ENCODE results near the gene VCL. TPM values are rescaled to one million over a fixed set of nuclear protein-coding genes. Genes with fewer than 3 reads are reported as not detected.
A peak's percentile ranks its signal among the peaks of the same experiment; 100 is the strongest.

The VCL gene
- total and polyA plus RNA-seq, 9 of the 15 experiments (the other 6 are each of a cell fraction or from before 2014, with no cell fraction given): 29.8 to 186 (median 76.4) TPM

- TF ChIP-seq YY1 (IDR thresholded peaks at IDR 0.05; ENCODE audit: borderline replicate concordance in 1 of 3, control insufficient read depth in 1 of 3, extremely low read depth in 1 of 3, insufficient read depth in 3 of 3, insufficient read length in 1 of 3, insufficient replicate concordance in 2 of 3, low read depth in 1 of 3, low read length in 2 of 3) (peak in 1 of 3 experiments; percentile 84), HLTF (IDR thresholded peaks at IDR 0.05) (peak; percentile 88), ELF1 (tag; IDR thresholded peaks at IDR 0.05) (no peak), PHF20 (IDR thresholded peaks at IDR 0.05; ENCODE audit: partially characterized antibody) (peak; percentile 39), GABPA (tag; conservative IDR thresholded peaks at IDR 0.05; ENCODE audit: low read depth) (0 out of 2 replicates have a peak, but pooled peaks have one; percentile 21), NFIC (IDR thresholded peaks at IDR 0.05) (peak; percentile 48), TBP (optimal IDR thresholded peaks at IDR 0.05; ENCODE audit: low read depth, low read length) (peak; percentile 65), NR3C1 (CRISPR knock-in tag; IDR thresholded peaks at IDR 0.05) (no peak), ZNF778 (CRISPR knock-in tag; IDR thresholded peaks at IDR 0.05) (no peak), HDAC3 (IDR thresholded peaks at IDR 0.05; ENCODE audit: borderline replicate concordance, partially characterized antibody) (no peak), GATAD2A (IDR thresholded peaks at IDR 0.05) (peak; percentile 45; the same call in 1 of the 2 replicates), MTA1 (IDR thresholded peaks at IDR 0.05; ENCODE audit: borderline replicate concordance) (0 out of 2 replicates have a peak, but pooled peaks have one; percentile 77), SOX6 (IDR thresholded peaks at IDR 0.05) (no peak), THRAP3 (IDR thresholded peaks at IDR 0.05; ENCODE audit: borderline replicate concordance) (peak; percentile 16; the same call in 1 of the 2 replicates), NFE2 (IDR thresholded peaks at IDR 0.05; ENCODE audit: low read depth) (peak; percentile 56; the same call in 1 of the 2 replicates), CBFA2T3 (IDR thresholded peaks at IDR 0.05) (peak; percentile 38; the same call in 1 of the 2 replicates), EGR1 (conservative IDR thresholded peaks at IDR 0.05) (peak; percentile 55), ARHGAP35 (IDR thresholded peaks at IDR 0.05; ENCODE audit: partially characterized antibody) (peak; percentile 64), SMARCA4 (IDR thresholded peaks at IDR 0.05) (peak; percentile 60), MYC (IDR thresholded peaks at IDR 0.05; ENCODE audit: low read depth, low read length) (peak; percentile 64), MYC (CRISPR knock-in tag; IDR thresholded peaks at IDR 0.05; ENCODE audit: borderline replicate concordance, low read depth) (no peak)
- TF ChIP-seq, protein P1, sequence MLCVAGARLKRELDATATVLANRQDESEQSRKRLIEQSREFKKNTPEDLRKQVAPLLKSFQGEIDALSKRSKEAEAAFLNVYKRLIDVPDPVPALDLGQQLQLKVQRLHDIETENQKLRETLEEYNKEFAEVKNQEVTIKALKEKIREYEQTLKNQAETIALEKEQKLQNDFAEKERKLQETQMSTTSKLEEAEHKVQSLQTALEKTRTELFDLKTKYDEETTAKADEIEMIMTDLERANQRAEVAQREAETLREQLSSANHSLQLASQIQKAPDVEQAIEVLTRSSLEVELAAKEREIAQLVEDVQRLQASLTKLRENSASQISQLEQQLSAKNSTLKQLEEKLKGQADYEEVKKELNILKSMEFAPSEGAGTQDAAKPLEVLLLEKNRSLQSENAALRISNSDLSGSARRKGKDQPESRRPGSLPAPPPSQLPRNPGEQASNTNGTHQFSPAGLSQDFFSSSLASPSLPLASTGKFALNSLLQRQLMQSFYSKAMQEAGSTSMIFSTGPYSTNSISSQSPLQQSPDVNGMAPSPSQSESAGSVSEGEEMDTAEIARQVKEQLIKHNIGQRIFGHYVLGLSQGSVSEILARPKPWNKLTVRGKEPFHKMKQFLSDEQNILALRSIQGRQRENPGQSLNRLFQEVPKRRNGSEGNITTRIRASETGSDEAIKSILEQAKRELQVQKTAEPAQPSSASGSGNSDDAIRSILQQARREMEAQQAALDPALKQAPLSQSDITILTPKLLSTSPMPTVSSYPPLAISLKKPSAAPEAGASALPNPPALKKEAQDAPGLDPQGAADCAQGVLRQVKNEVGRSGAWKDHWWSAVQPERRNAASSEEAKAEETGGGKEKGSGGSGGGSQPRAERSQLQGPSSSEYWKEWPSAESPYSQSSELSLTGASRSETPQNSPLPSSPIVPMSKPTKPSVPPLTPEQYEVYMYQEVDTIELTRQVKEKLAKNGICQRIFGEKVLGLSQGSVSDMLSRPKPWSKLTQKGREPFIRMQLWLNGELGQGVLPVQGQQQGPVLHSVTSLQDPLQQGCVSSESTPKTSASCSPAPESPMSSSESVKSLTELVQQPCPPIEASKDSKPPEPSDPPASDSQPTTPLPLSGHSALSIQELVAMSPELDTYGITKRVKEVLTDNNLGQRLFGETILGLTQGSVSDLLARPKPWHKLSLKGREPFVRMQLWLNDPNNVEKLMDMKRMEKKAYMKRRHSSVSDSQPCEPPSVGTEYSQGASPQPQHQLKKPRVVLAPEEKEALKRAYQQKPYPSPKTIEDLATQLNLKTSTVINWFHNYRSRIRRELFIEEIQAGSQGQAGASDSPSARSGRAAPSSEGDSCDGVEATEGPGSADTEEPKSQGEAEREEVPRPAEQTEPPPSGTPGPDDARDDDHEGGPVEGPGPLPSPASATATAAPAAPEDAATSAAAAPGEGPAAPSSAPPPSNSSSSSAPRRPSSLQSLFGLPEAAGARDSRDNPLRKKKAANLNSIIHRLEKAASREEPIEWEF (CRISPR knock-in tag; IDR thresholded peaks at IDR 0.05): no peak
- TF ChIP-seq, protein P2, sequence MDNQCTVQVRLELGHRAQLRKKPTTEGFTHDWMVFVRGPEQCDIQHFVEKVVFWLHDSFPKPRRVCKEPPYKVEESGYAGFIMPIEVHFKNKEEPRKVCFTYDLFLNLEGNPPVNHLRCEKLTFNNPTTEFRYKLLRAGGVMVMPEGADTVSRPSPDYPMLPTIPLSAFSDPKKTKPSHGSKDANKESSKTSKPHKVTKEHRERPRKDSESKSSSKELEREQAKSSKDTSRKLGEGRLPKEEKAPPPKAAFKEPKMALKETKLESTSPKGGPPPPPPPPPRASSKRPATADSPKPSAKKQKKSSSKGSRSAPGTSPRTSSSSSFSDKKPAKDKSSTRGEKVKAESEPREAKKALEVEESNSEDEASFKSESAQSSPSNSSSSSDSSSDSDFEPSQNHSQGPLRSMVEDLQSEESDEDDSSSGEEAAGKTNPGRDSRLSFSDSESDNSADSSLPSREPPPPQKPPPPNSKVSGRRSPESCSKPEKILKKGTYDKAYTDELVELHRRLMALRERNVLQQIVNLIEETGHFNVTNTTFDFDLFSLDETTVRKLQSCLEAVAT (IDR thresholded peaks at IDR 0.05): peak; percentile 93 to 94
- TF ChIP-seq, protein P3, sequence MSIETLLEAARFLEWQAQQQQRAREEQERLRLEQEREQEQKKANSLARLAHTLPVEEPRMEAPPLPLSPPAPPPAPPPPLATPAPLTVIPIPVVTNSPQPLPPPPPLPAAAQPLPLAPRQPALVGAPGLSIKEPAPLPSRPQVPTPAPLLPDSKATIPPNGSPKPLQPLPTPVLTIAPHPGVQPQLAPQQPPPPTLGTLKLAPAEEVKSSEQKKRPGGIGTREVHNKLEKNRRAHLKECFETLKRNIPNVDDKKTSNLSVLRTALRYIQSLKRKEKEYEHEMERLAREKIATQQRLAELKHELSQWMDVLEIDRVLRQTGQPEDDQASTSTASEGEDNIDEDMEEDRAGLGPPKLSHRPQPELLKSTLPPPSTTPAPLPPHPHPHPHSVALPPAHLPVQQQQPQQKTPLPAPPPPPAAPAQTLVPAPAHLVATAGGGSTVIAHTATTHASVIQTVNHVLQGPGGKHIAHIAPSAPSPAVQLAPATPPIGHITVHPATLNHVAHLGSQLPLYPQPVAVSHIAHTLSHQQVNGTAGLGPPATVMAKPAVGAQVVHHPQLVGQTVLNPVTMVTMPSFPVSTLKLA (conservative IDR thresholded peaks at IDR 0.05): no peak
These were observed 6.1 kb upstream of the VCL start (continued) for GRCh38 chr10:73991884-73992245.

Measured in K562 (cell line).